ENCODE data around the gene RCAN1.
"Not testable (repeated sequence)": the region's sequence is repeated elsewhere in the genome, so short reads cannot be mapped to it uniquely, and the experiment has no call there.

The RCAN1 gene

GRCh38 chr21:34498623-34499022, 116.3 kb downstream of the RCAN1 start:
- no peak for TF ChIP-seq ZBTB49 (tag by site-specific recombination; IDR thresholded peaks at IDR 0.05; ENCODE audit: low read depth)
- H3K36me3 ChIP-seq (ENCODE audit: control insufficient read depth in 2 of 2, insufficient read depth in 1 of 2, low read length in 2 of 2) = no peaks in the 10 kb centered on the region
- CTCF ChIA-PET = interaction anchor here (0.6 to 4.3 kb wide), 5 partner anchors 12 to 133 kb away, joined by 3 to 26 read pairs (median 4); no protein-coding TSS in a partner anchor
- H3K27ac ChIP-seq (ENCODE audit: extremely low read depth, low read depth, low read length) = no peak overlapping the region
- no peak overlapping the region for H3K4me3 ChIP-seq (ENCODE audit: low read depth, low read length)
- POLR2A ChIA-PET = no interaction called here
- H3K4me1 ChIP-seq (ENCODE audit: control insufficient read depth, insufficient read depth, low read length) = no peaks in the 10 kb centered on the region
- H3K9me3 ChIP-seq (ENCODE audit: control insufficient read depth, insufficient read depth, low read depth, low read length) = no peaks in the 10 kb centered on the region

GRCh38 chr21:34483854-34484253, 131.1 kb downstream of the RCAN1 start:
- CTCF ChIA-PET; H3K27ac ChIP-seq (ENCODE audit: extremely low read depth, low read depth, low read length); H3K4me3 ChIP-seq (ENCODE audit: low read depth, low read length); H3K9me3 ChIP-seq (ENCODE audit: control insufficient read depth, insufficient read depth, low read depth, low read length); H3K36me3 ChIP-seq (ENCODE audit: control insufficient read depth in 2 of 2, insufficient read depth in 1 of 2, low read length in 2 of 2); H3K4me1 ChIP-seq (ENCODE audit: control insufficient read depth, insufficient read depth, low read length); POLR2A ChIA-PET: not testable (repeated sequence)

GRCh38 chr21:34483435-34483834, 131.5 kb downstream of the RCAN1 start:
- H3K4me3 ChIP-seq (ENCODE audit: low read depth, low read length); POLR2A ChIA-PET; H3K9me3 ChIP-seq (ENCODE audit: control insufficient read depth, insufficient read depth, low read depth, low read length); CTCF ChIA-PET; H3K36me3 ChIP-seq (ENCODE audit: control insufficient read depth in 2 of 2, insufficient read depth in 1 of 2, low read length in 2 of 2); H3K4me1 ChIP-seq (ENCODE audit: control insufficient read depth, insufficient read depth, low read length); H3K27ac ChIP-seq (ENCODE audit: extremely low read depth, low read depth, low read length): not testable (repeated sequence)

- H3K9me3 ChIP-seq (ENCODE audit: control insufficient read depth, insufficient read depth, low read depth, low read length); H3K27ac ChIP-seq (ENCODE audit: extremely low read depth, low read depth, low read length); H3K4me1 ChIP-seq (ENCODE audit: control insufficient read depth, insufficient read depth, low read length); POLR2A ChIA-PET; H3K36me3 ChIP-seq (ENCODE audit: control insufficient read depth in 2 of 2, insufficient read depth in 1 of 2, low read length in 2 of 2); CTCF ChIA-PET; H3K4me3 ChIP-seq (ENCODE audit: low read depth, low read length): not testable (repeated sequence)
These were observed 147.6 kb downstream of the RCAN1 start for GRCh38 chr21:34467333-34467732.
